D721Med (cell line): ENCODE results near the gene EPB41L4A.
"Not testable (repeated sequence)": the region's sequence is repeated elsewhere in the genome, so short reads cannot be mapped to it uniquely, and the experiment has no call there.

Source experiments
- DNase-seq: peaks from one replicate; pipeline ENCODE4 v3.0.0; 2011; ENCODE audit warnings: low spot score; ENCODE audit not compliant: insufficient read length
- FAIRE-seq: peaks from 2 replicates; lab custom pipeline; 2011; peaks lifted over from hg19 to GRCh38; lab: Jason Lieb, UNC
- CTCF ChIP-seq: IDR thresholded peaks from 2 replicates; pipeline ENCODE4 v1.5.1; 2012; ENCODE audit warnings: mild to moderate bottlenecking, control low read depth; ENCODE audit not compliant: insufficient read depth; ENCODE audit errors: missing control alignments

The EPB41L4A gene

GRCh38 chr5:112372543-112372942 is 46.5 kb downstream of the EPB41L4A start:
- no peak for TF ChIP-seq CTCF
- DNase-seq (no peak), FAIRE-seq (no peak)

- no peak for FAIRE-seq
- DNase-seq: no peak
Observed at GRCh38 chr5:112371067-112371466, 48.0 kb downstream of the EPB41L4A start.

GRCh38 chr5:112367400-112367799 is 51.7 kb downstream of the EPB41L4A start:
- TF ChIP-seq CTCF: no peak
- no peak for DNase-seq
- no peak for FAIRE-seq

More at GRCh38 chr5:112371067-112371466, 48.0 kb downstream of the EPB41L4A start:
- no peak for TF ChIP-seq CTCF

- no peak for TF ChIP-seq CTCF
- DNase-seq (no peak), FAIRE-seq (no peak)
Observed at GRCh38 chr5:112366987-112367386, 52.1 kb downstream of the EPB41L4A start.

GRCh38 chr5:112360740-112361139 is 58.3 kb downstream of the EPB41L4A start:
- FAIRE-seq, DNase-seq: not testable (repeated sequence)

GRCh38 chr5:112356178-112356956 is 62.7 kb downstream of the EPB41L4A start:
- peak; percentile 96 for FAIRE-seq
- DNase-seq: peak; percentile 70
- TF ChIP-seq CTCF: no peak

- no peak for FAIRE-seq
- no peak for TF ChIP-seq CTCF
- DNase-seq: no peak
Observed at GRCh38 chr5:112355058-112355685, 63.9 kb downstream of the EPB41L4A start.
